DMS79 (cell line): Measurements from ENCODE around the gene RPL28.

Source experiments
- DNase-seq: peaks from one replicate; lab custom pipeline; 2025; lab: John Stamatoyannopoulos, UW

The RPL28 gene

DNA sequence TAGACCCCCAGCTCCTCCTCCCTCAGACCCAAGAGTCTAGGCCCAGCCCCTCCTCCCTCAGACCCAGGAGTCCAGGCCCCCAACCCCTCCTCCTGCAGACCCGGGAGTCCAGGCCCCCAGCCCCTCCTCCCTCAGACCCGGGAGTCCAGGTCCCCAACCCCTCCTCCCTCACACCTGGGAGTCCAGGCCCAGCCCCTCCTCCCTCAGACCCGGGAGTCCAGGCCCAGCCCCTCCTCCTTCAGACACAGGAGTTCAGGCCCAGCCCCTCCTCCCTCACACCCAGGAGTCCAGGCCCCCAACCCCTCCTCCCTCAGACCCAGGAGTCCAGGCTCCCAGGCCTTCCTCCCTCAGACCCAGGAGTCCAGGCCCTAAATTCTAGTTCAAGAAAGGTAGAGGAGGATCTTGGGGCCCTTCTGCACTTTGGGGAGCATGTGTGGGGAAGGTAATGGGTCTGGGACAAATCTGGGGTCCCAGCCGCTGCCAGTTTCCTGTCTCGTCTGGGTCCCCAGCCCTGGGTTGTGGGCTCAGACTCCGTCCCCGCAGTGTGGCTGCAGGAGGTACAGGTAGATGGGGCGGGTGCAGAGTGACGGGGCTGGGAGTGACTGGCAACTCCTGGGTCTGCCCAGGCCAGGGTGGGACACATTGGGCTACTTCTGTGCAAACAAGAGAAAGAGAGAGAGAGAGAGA is 12.3 kb upstream of the RPL28 start:
- no peak for DNase-seq

DNA sequence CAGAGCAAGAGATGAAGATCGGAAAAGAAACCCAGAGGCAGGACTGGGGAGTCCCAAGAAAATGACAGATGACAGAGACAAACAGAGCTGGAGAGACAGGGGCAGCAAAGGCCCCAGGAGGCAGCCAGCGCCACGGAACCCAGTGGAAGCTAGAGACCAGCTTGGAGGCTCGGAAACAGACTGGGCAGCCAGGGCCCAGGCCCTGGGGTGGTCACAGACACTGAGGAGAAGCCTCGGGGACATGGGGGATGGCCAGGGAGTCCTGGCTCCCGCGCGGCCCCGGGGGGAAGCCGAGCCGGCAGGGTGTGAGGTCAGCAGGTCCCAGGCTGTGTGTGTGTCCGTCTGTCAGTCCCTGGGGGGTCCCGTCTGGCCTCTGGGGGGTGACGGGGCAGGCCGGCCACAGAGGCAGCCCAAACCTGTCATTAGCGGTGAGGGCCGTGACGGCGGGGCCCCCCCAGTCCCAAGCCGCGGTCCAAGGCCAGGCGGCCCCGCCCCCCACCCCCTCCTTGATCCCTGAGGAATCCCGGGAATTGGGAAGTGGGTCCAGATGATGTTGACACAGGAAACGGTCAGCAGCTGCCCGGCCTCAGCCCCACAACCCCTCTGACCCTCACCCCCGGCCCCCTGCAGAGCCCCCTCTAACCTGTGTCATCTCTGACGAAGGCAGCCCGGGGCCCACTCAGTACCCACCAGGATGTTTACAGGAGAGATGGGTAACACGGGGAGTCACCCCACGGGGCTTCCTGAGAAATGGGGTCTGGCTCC is 11.6 kb upstream of the RPL28 start:
- no peak for DNase-seq

DNA sequence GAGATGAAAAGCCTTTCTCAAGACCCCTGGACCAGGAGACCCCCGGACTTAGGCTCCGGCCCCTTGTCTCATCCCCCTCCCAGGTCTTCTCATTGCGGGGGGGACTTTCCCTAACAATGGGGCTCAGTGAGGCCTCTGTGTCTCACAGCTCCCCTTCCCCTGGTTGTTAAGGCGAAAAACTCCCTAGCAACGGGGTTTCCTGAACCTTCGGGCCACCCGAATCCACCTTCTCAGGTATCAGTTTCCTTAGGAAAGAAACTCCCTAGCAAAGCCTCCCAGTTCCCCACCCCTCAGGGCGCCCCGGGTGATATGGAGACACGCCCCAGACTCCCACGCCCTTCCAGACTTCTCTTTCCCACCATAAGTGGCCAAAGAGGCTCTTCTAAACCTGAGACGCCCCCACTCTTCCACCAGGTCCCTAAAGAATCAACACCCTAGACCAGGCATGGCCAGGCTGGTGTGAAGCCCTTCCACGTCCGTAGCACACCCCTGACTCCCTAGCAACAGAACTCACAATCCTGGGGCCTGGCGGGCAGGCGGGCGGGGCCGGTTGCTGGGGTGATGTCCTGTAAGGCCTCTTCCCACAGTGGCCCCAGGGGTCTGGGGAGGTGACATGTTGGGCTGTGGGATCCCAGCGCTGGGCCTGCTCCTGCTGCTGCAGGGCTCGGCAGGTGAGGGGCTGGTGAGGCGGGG is 9.3 kb upstream of the RPL28 start, which contains the start of gene TMEM190:
Gene TMEM190 (plus strand): TSS at position 586 of the 693 bp plus-strand sequence. CDS start 28 bp downstream, at position 614.
- no peak for DNase-seq

DNA sequence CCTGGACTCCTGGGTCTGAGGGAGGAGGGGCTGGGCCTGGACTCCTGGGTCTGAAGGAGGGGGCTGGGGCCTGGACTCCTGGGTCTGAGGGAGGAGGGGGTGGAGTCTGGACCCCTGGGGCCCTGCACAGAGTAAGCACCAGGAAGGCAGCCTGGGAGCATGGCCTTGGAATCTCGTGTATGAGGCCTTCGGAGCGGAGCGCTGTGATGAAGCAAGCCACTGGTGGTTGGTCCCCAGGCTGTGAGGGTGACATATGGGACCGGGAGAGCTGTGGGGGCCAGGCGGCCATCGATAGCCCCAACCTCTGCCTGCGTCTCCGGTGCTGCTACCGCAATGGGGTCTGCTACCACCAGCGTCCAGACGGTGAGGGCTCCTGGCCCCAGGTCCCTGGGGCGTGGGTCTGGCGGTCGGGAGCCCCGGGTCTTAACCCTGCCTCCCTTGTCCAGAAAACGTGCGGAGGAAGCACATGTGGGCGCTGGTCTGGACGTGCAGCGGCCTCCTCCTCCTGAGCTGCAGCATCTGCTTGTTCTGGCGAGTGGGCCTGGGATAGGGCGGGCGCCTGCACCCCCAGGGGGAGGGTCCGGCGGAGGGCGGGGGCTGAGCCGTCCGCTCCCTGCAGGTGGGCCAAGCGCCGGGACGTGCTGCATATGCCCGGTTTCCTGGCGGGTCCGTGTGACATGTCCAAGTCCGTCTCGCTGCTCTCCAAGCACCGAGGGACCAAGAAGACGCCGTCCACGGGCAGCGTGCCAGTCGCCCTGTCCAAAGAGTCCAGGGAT is 8.2 kb upstream of the RPL28 start:
- DNase-seq: no peak

DNA sequence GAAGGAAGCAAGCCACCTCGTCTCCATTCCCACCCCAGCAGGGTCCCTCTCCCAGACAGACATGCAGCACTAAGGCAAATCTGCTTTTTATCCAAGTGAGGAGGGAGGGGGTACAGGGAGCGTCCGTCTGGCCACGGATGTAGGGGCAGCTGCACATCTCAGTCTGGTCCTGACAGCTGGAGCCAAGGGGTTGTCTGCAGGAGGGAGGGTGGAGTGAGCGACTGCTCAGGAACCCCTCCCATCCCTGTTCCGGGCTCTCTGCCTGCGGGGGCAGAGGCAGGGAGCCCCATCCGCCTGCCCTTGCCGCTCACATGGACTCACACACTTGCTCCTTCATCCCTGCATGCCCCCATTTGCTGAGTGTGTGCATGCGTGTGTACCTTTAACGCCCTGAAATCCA is 6.6 kb upstream of the RPL28 start:
- no peak for DNase-seq

DNA sequence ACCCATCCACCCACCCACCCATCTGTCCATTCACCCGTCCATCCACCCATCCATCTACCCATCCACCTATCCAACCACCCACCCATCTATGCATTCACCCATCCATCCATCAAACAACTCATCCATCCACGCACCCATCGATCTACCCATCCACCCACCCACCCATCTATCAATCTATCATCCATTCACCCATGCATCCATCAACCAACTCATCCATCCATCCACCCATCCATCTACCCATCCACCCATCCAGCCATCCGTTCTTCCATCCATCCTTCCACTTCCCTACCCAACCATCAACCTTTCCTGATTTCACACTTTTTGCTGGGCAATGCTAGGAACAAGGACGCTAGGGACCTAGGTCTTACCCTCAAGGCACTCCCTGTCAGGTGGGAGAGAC is 3.7 kb upstream of the RPL28 start:
- no peak for DNase-seq

DNA sequence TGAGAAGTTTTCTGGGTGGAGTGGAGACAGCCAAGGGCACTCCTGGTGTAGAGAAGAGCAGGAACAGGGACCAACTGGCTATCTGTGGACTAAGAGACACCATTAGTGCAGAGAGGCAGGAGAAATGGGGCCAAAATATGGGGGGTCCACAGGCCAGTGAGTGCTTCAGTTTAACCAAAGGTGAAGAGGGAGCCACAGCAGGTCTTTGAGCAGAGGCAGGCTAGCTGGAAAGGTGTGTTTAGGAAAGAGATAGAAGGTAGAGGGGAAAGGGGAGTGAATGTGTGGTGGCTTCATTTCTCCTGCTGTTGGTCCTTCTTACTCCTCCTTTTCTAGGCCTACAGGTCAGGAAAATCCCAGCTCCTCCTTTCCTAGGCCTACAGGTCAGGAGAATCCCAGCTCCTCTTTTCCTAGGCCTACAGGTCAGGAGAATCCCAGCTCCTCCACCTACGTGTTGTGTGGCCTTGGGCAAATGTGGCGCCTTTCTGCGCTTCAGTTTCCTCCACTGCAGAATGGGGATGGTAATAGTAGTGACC is 3.1 kb upstream of the RPL28 start:
- no peak for DNase-seq

DNA sequence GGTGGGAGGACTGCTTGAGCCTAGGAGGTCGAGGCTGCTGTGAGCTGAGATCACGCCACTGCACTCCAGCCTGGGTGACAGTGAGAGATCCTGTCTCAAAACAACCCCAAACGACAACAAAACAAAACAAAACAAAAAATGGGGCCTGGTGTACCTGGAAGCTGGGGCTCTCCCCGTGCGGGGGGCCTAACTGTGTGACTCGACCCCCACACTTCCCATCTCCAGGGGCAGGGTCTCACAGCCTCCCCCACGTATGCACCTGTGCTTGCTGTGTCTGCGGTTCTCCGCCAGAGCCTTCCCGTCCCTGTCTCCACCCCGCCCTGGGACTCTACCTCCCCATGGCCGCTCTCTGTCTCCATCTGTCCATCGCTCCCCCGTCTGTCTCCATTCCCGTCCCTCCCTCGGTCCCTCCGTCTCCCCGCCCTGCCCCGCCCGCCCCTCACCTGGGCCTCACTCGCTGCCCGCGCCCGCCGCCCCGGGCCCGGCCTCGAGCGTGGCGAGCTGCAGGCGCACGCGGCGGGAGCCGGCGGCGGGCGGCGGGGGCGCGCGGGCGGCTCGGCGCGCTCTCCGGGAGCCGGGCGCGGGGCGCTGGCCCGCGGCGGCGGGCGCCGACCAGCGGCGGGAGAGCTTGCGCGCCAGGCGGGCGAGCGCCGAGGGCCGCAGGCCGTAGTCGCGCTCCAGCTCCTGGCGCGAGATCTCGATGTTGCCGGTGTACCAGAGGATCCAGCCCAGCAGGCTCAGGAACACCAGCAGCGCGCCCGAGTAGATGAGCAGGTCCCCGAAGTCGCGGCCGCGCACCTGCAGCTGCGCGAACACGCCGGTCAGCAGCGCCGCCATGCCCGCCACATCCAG is 2.2 kb upstream of the RPL28 start:
- DNase-seq: peak; percentile 35

DNA sequence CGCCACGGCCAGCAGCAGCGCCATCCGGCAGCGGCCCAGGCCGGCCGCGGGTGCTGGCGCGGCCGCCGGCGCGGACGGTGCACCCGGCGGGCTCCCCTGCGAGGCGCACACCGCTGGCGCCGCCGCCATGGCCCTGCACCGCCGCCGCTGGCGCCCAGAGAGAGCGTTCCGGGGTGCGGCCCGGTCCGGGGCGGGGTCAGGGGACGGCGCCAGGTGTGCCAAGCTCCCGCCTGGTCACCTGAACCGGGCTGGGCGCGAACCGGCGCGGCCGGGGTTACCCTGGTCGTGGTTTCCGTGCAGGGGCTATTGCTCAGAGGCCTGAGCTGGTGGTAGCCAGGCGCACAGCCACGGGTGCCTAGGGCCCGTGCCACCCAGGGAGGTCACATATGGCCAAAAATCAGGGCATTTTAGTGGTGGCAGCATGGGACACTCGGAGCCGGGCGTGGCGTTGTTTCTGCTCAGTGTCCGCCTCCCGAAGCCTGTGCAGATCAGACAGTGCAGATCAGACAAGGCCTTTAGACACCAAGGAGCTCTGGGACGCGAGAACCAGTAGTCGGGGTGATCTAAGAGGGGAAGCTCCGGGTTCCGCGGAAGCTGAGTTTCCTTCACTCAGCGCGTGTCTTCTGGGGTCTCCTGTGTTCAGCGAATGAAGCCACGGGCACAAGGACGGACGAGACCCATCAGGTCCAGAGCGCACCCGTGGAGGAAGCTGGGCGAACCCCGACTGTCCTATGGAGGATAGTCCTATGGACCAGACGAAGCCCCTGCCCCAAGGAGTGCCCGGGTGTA is 1.4 kb upstream of the RPL28 start, which contains the start of gene TMEM238:
Gene TMEM238 (minus strand): TSS at position 162 of the 789 bp plus-strand sequence. CDS start 33 bp downstream, at position 129.
- peak; percentile 33 for DNase-seq

DNA sequence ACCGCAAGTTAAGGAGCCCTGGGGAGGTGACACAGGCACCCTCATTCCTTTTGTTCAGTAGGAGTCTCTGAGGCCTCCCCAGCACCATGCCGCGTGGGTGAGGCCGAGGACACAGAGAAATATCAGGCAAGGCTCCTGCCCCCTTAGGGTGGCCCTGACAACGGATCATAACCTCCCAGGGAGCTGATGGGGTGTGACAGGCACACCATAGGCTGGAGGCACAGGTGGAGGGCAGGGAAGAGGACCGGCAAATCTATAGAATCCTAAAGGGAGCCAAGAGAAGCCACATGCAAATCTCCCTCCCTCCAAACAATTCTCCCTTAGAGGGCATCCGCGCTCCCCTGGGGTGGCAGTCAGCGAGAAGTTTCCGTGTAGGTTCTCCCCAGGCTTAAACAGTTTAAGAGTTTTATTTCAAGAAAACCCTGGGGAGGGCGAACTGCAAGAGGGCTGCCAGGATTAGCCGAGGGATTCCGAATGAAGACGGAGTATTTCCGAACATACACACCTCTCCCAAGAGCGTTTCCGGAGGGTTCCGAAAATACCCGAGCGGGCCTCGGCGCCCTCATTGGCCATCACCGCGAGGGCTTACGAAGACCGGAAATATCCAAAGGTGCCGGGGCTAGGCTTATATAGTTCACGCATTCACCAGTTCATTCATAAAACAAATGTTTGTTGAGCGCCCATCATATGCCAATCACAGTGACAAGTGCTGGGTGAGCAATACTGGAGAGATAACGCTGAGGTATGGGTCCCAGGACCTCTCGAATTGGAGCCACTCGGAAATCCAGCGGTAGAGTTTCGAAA is 610 bp upstream of the RPL28 start:
- DNase-seq: peak; percentile 90

DNA sequence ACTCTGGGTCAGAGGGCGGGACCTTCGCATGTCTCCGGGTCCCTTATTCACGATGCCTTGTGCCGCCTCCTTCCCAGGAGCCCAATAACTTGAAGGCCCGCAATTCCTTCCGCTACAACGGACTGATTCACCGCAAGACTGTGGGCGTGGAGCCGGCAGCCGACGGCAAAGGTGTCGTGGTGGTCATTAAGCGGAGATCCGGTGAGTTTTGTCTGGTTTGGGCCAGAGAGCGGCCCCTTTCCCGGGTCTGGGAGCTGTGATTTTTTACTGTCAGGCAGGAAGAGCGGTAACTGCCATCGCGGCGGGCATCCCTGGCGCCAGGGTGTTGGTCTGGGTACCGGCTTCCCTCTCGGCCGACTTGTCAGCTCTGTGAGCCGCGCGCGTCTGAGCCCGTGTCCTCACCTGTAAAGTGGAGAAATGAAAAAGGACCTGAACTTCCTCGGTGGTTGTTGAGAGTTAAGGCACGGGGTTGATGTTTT is 800 bp downstream of the RPL28 start:
- DNase-seq: no peak

DNA sequence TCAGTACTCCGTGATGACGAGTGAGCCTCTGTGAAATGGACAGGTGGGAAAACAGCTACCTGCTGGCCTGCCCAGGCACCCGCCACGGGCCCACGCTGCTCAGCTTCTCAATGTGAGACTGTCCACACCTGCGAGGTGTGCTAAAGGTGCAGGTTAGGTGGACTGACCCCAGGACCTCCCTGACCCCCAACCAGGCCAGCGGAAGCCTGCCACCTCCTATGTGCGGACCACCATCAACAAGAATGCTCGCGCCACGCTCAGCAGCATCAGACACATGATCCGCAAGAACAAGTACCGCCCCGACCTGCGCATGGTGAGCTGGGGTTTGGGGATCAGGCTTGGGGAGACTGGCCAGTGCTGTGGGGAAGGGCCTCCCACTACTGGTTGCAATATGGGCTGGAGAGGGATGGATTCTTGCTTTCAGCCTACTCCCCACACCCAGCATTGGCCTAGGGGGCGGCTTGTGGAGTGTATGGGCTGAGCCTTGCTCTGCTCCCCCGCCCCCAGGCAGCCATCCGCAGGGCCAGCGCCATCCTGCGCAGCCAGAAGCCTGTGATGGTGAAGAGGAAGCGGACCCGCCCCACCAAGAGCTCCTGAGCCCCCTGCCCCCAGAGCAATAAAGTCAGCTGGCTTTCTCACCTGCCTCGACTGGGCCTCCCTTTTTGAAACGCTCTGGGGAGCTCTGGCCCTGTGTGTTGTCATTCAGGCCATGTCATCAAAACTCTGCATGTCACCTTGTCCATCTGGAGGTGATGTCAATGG is 2.2 kb downstream of the RPL28 start:
- DNase-seq: no peak

DNA sequence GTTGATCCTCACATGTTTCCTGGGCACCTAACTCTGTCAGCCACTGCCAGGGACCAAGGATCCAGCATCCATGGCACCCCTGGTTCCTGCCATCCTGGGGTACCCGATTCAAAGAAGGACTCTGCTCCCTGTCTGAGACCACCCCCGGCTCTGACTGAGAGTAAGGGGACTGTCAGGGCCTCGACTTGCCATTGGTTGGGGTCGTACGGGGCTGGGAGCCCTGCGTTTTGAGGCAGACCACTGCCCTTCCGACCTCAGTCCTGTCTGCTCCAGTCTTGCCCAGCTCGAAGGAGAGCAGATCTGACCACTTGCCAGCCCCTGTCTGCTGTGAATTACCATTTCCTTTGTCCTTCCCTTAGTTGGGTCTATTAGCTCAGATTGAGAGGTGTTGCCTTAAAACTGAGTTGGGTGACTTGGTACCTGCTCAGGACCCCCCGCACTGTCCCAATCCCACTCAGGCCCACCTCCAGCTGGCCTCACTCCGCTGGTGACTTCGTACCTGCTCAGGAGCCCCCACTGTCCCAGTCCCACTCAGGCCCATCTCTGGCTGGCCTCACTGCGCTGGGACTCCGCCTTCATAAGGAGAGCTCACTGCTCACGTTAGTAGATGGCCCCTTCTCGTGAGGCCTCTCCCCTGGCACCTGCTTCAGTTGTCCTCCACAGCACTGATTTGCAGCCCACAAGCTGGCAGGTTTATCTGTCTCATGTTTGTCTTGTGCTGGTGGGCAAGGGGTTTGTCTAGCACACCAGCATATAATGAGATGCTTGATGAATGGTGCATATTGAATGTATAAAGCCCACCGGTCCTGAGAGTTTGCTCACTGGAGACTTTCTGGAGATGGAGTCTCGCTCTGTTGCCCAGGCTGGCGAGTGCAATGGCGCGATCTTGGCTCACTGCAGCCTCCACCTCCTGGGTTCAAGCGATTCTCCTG is 3.9 kb downstream of the RPL28 start:
- DNase-seq: no peak

DNA sequence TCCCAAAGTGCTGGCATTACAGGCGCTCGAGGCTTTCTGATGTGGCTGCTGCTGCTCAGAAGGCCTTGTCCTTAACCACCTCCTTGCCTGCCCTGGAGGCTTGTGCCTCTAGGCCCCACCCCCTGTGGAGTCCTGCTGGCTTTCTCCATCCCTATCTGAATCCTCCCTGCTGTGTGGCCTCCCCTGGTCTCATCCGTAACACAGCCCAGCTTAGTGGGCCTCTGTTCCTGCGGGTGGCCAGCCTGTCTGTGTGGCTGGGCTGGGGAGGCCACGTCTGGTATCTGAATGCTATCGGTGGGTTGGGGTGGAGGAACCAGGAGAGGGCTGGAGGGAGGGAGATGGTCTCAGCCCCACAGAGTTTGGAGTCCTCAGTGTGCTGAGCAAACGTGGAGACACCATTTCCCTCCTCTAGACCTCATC is 4.7 kb downstream of the RPL28 start:
- DNase-seq: no peak

DNA sequence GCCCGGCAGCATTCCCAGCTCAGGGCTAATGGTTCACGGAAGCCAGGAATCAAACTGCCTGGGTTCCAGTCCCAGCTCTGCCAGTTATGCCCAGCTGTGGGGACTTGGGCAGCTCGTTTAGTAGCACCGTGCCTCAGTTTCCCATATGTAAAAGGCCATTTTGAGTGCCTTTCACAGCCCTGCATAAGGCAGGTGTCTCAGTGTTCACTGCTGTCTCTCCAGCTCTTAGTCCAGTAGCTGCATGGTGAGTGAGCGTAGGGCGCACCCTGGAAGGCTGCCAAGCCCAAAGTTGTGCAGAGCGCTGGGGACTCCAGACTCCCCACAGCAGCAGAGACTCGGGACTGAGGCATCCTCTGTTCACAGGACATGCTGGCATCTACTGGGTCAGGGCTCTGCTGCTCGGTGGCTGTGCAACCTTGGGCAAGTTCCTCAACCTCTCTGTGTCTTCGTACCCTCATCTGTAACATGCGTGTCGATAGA is 5.5 kb downstream of the RPL28 start:
- DNase-seq: no peak

DNA sequence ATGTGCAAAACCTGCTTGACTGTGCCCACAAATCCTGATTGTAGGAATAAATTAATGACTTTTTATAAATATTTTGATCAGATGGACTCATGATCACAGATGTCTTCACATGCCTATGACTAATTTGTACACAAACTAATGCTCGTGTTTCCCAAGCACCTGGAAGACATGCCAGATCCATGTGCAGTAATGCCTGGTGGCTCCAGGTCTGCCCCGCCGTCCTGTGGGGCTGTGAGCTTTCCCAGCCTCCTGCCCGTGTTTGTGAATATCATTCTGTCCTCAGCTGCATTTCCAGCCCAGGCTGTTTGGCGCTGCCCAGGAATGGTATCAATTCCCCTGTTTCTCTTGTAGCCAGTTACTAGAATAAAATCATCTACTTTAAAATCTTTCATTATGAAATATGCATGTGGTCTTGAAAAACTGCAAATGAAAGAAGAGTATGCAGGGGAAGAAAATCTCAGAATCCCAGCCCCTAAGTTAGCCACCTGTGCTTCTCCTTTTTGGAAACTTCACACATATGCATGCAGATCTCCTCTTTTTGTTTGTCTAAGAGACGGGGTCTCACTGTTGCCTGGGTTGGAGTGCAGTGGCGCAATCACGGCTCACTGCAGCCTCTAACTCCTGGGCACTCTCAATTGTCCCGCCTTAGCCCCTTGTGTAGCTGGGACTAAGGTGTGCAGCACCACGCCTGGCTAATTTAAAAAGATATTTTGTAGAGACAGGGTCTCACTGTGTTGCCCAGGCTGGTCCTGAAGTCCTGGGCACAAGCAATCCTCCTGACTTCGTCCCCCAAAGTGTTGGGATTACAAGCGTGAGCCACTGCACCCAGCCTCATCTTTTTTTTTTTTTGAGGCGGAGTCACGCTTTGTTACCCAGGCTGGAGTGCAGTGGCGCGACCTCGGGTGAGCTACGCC is 6.2 kb downstream of the RPL28 start:
- no peak for DNase-seq
